ENCODE results near the gene ST14.
"Not testable (repeated sequence)": the region's sequence is repeated elsewhere in the genome, so short reads cannot be mapped to it uniquely, and the experiment has no call there.

ST14 gene

GRCh38 chr11:130237282-130238006, 77.9 kb downstream of the ST14 start:
- no peak for DNase-seq (ENCODE audit: low spot score)

GRCh38 chr11:130241713-130242112, 82.1 kb downstream of the ST14 start:
- no peak for DNase-seq (ENCODE audit: low spot score)

- DNase-seq (ENCODE audit: low spot score): no peak
Measured at GRCh38 chr11:130243816-130244215, 84.2 kb downstream of the ST14 start.

- no peak for DNase-seq (ENCODE audit: low spot score)
Measured at GRCh38 chr11:130244848-130245247, 85.3 kb downstream of the ST14 start.

GRCh38 chr11:130245375-130245774, 85.8 kb downstream of the ST14 start:
- not testable (repeated sequence) for DNase-seq (ENCODE audit: low spot score)

- no peak for DNase-seq (ENCODE audit: low spot score)
Measured at GRCh38 chr11:130246270-130246669, 86.7 kb downstream of the ST14 start.

GRCh38 chr11:130246738-130247137, 87.2 kb downstream of the ST14 start:
- DNase-seq (ENCODE audit: low spot score): no peak

GRCh38 chr11:130247319-130247718, 87.7 kb downstream of the ST14 start:
- DNase-seq (ENCODE audit: low spot score): no peak

- DNase-seq (ENCODE audit: low spot score): no peak
Measured at GRCh38 chr11:130249371-130249770, 89.8 kb downstream of the ST14 start.

GRCh38 chr11:130249929-130250328, 90.3 kb downstream of the ST14 start:
- not testable (repeated sequence) for DNase-seq (ENCODE audit: low spot score)

- not testable (repeated sequence) for DNase-seq (ENCODE audit: low spot score)
Measured at GRCh38 chr11:130251763-130252162, 92.2 kb downstream of the ST14 start.
